ENCODE results near the gene ARHGAP6. TPM values are rescaled to one million over a fixed set of nuclear protein-coding genes. Genes with fewer than 3 reads are reported as not detected.

ARHGAP6 gene
- total RNA-seq, 1 experiment from 2014 or later: not detected

- ChIA-PET POLR2A (no interaction called here), CTCF (interaction anchor here (0.6 to 1.3 kb wide), 2 partner anchors 83 to 850 kb away, joined by 3 to 4 read pairs; no protein-coding TSS in a partner anchor)
- no peaks in the 10 kb centered on the region for H3K36me3 Mint-ChIP-seq (ENCODE audit: insufficient read depth, unreplicated experiment)
- H3K4me3 Mint-ChIP-seq (ENCODE audit: unreplicated experiment): no peak overlapping the region
- H3K4me1 Mint-ChIP-seq (ENCODE audit: insufficient read depth, unreplicated experiment): peaks cover 17% of the 10 kb centered on the region
- no TSS peak for BruUV-seq (replicated peaks)
- intact Hi-C loops (cut with micrococcal nuclease): loop anchor here (5.0 kb wide), 1 partner anchor 323 kb away; no protein-coding TSS in a partner anchor
- no peak overlapping the region for H3K27ac Mint-ChIP-seq (ENCODE audit: low read depth, unreplicated experiment)
- no peak for DNase-seq (ENCODE audit: unreplicated experiment)
- peaks cover 35% of the 10 kb centered on the region for H3K27me3 Mint-ChIP-seq (ENCODE audit: insufficient read depth, unreplicated experiment)
- no peaks in the 10 kb centered on the region for H3K9me3 Mint-ChIP-seq (ENCODE audit: unreplicated experiment)
- TF ChIP-seq, protein P1, sequence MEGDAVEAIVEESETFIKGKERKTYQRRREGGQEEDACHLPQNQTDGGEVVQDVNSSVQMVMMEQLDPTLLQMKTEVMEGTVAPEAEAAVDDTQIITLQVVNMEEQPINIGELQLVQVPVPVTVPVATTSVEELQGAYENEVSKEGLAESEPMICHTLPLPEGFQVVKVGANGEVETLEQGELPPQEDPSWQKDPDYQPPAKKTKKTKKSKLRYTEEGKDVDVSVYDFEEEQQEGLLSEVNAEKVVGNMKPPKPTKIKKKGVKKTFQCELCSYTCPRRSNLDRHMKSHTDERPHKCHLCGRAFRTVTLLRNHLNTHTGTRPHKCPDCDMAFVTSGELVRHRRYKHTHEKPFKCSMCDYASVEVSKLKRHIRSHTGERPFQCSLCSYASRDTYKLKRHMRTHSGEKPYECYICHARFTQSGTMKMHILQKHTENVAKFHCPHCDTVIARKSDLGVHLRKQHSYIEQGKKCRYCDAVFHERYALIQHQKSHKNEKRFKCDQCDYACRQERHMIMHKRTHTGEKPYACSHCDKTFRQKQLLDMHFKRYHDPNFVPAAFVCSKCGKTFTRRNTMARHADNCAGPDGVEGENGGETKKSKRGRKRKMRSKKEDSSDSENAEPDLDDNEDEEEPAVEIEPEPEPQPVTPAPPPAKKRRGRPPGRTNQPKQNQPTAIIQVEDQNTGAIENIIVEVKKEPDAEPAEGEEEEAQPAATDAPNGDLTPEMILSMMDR (IDR thresholded peaks at IDR 0.05; ENCODE audit: unreplicated experiment): no peak
These were observed 200.8 kb downstream of the ARHGAP6 start for GRCh38 chrX:11464836-11465463.

DNA sequence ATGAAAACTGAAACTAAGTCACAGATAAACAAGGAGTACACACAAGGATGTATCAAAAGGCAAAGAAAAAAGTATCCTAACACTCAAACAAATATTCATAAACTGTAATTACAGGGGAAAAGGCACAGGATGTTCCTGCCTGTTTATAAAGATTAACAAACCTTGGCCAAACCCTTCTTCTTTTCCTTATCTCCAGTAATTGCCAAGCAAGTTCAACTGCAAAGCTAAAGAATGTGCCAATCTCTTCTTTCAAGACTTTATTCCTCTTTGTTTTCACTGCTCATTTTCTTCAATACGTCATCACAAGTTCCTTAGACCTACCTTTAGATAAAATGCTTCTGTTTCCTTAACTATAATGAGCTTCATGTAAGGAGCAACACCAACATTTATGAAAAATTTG is 201.3 kb downstream of the ARHGAP6 start:
- ChIA-PET CTCF (interaction anchor here (0.5 to 1.3 kb wide), 4 partner anchors 14 to 849 kb away, joined by 3 to 4 read pairs (median 3); no protein-coding TSS in a partner anchor), POLR2A (interaction anchor here (0.6 to 1.0 kb wide), 2 partner anchors 11 to 804 kb away, joined by 3 read pairs; no protein-coding TSS in a partner anchor)
- no peaks in the 10 kb centered on the region for H3K36me3 Mint-ChIP-seq (ENCODE audit: insufficient read depth, unreplicated experiment)

DNA sequence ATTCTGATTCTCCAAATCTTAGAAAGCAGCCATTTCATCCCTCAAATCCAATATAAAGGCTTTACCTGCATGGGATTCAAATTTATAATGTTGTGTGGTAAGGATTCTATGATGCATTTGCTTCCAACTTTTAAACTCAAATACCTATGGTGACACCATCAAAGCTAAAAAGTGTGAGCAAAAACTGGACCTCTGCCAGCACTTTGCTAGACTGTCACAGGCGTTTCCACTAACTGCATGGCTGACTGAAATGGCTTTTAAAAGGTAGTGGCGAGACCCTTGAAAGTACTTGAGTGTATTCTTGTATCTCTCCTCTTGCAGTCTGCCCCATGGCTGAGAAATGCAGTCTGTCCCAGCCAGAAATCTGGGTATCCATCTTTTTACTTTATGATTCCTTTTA is 203.1 kb downstream of the ARHGAP6 start:
- TF ChIP-seq, protein P1 (IDR thresholded peaks at IDR 0.05; ENCODE audit: unreplicated experiment): no peak
- BruUV-seq (replicated peaks): no TSS peak
- Mint-ChIP-seq H3K36me3 (ENCODE audit: insufficient read depth, unreplicated experiment) (no peaks in the 10 kb centered on the region), H3K4me3 (ENCODE audit: unreplicated experiment) (no peak overlapping the region), H3K4me1 (ENCODE audit: insufficient read depth, unreplicated experiment) (peaks cover 17% of the 10 kb centered on the region), H3K9me3 (ENCODE audit: unreplicated experiment) (no peaks in the 10 kb centered on the region), H3K27ac (ENCODE audit: low read depth, unreplicated experiment) (no peak overlapping the region), H3K27me3 (ENCODE audit: insufficient read depth, unreplicated experiment) (peaks cover 35% of the 10 kb centered on the region)
- CTCF ChIA-PET: interaction anchor here (0.5 to 3.1 kb wide), 3 partner anchors 69 to 351 kb away, joined by 4 to 21 read pairs (median 13); no protein-coding TSS in a partner anchor
- POLR2A ChIA-PET: interaction anchor here (0.7 to 0.8 kb wide), 2 partner anchors 10 to 30 kb away, joined by 3 read pairs; no protein-coding TSS in a partner anchor
- DNase-seq (ENCODE audit: unreplicated experiment): no peak
- intact Hi-C loops (cut with micrococcal nuclease): loop anchor here (5.0 kb wide), 1 partner anchor 320 kb away; no protein-coding TSS in a partner anchor

More for the DNA sequence above, 201.3 kb downstream of the ARHGAP6 start:
- Mint-ChIP-seq H3K4me3 (ENCODE audit: unreplicated experiment) (no peak overlapping the region), H3K27me3 (ENCODE audit: insufficient read depth, unreplicated experiment) (peaks cover 35% of the 10 kb centered on the region), H3K9me3 (ENCODE audit: unreplicated experiment) (no peaks in the 10 kb centered on the region), H3K27ac (ENCODE audit: low read depth, unreplicated experiment) (no peak overlapping the region), H3K4me1 (ENCODE audit: insufficient read depth, unreplicated experiment) (peaks cover 17% of the 10 kb centered on the region)
- DNase-seq (ENCODE audit: unreplicated experiment): no peak
- BruUV-seq (replicated peaks): no TSS peak
- intact Hi-C loops (cut with micrococcal nuclease): loop anchor here (5.0 kb wide), 1 partner anchor 322 kb away; no protein-coding TSS in a partner anchor
- TF ChIP-seq, protein P1 (IDR thresholded peaks at IDR 0.05; ENCODE audit: unreplicated experiment): no peak

GRCh38 chrX:11462136-11462535 is 203.6 kb downstream of the ARHGAP6 start:
- Mint-ChIP-seq H3K4me3 (ENCODE audit: unreplicated experiment) (no peak overlapping the region), H3K27ac (ENCODE audit: low read depth, unreplicated experiment) (no peak overlapping the region), H3K36me3 (ENCODE audit: insufficient read depth, unreplicated experiment) (no peaks in the 10 kb centered on the region), H3K4me1 (ENCODE audit: insufficient read depth, unreplicated experiment) (peaks cover 17% of the 10 kb centered on the region), H3K27me3 (ENCODE audit: insufficient read depth, unreplicated experiment) (peaks cover 35% of the 10 kb centered on the region), H3K9me3 (ENCODE audit: unreplicated experiment) (no peaks in the 10 kb centered on the region)
- no TSS peak for BruUV-seq (replicated peaks)
- TF ChIP-seq, protein P1 (IDR thresholded peaks at IDR 0.05; ENCODE audit: unreplicated experiment): no peak
- intact Hi-C loops (cut with micrococcal nuclease): loop anchor here (5.0 kb wide), 1 partner anchor 320 kb away; no protein-coding TSS in a partner anchor
- POLR2A ChIA-PET: interaction anchor here (0.7 to 0.8 kb wide), 2 partner anchors 9 to 30 kb away, joined by 3 read pairs; no protein-coding TSS in a partner anchor
- DNase-seq (ENCODE audit: unreplicated experiment): no peak
- CTCF ChIA-PET: interaction anchor here (0.5 to 3.1 kb wide), 5 partner anchors 9 to 350 kb away, joined by 3 to 21 read pairs (median 5); no protein-coding TSS in a partner anchor

All from MCF 10A (cell line).